H9 (cell line): Measurements from ENCODE around the gene THSD7A. TPM values are rescaled to one million over a fixed set of nuclear protein-coding genes. Genes with fewer than 3 reads are reported as not detected.

Experiments
- DNase-seq: peaks from one replicate; pipeline ENCODE4 v3.0.0-alpha.2; 2017
- H2AFZ ChIP-seq: one replicate; pipeline ENCODE4 v1.6.1; 2013; ENCODE audit warnings: mild to moderate bottlenecking, low read length, control low read depth, moderate library complexity
- H2AK5ac ChIP-seq: 2 replicates; pipeline ENCODE4 v1.6.1; 2013; ENCODE audit warnings: low read length, control low read depth, mixed read lengths; ENCODE audit not compliant: insufficient read length
- H2BK120ac ChIP-seq: one replicate; pipeline ENCODE4 v1.6.1; 2013; ENCODE audit warnings: low read depth, mild to moderate bottlenecking, low read length, control low read depth, inconsistent platforms; ENCODE audit not compliant: poor library complexity, severe bottlenecking
- H2BK12ac ChIP-seq: 2 replicates; pipeline ENCODE4 v1.6.1; 2013; ENCODE audit warnings: low read length, control low read depth, mixed read lengths, low read depth; ENCODE audit not compliant: insufficient read length
- H2BK15ac ChIP-seq: 2 replicates; pipeline ENCODE4 v1.6.1; 2013; ENCODE audit warnings: low read depth, low read length, control low read depth
- H2BK20ac ChIP-seq: one replicate; pipeline ENCODE4 v1.6.1; 2013; ENCODE audit warnings: low read depth, mild to moderate bottlenecking, low read length, control low read depth, inconsistent platforms; ENCODE audit not compliant: poor library complexity, severe bottlenecking
- H2BK5ac ChIP-seq: 2 replicates; pipeline ENCODE4 v1.6.1; 2013; ENCODE audit warnings: low read length, control low read depth, mixed read lengths; ENCODE audit not compliant: insufficient read length
- H3K14ac ChIP-seq: 2 replicates; pipeline ENCODE4 v1.6.1; 2013; ENCODE audit warnings: low read length, control low read depth; ENCODE audit not compliant: insufficient read depth
- H3K18ac ChIP-seq: 2 replicates; pipeline ENCODE4 v1.6.1; 2013; ENCODE audit warnings: low read depth, mild to moderate bottlenecking, mixed read lengths, low read length, control low read depth; ENCODE audit not compliant: insufficient read length
- H3K23ac ChIP-seq: 2 replicates; pipeline ENCODE4 v1.6.1; 2013; ENCODE audit warnings: low read length, control low read depth, mixed read lengths, low read depth; ENCODE audit not compliant: insufficient read length
- H3K23me2 ChIP-seq: 2 replicates; pipeline ENCODE4 v1.6.1; 2013; ENCODE audit warnings: low read depth, mild to moderate bottlenecking, mixed read lengths, low read length, control low read depth; ENCODE audit not compliant: insufficient read length, poor library complexity, severe bottlenecking
- H3K27ac ChIP-seq: 2 replicates; pipeline ENCODE4 v1.5.1; 2013; ENCODE audit warnings: low read length, control low read depth, mixed read lengths, low read depth; ENCODE audit not compliant: insufficient read length
- H3K27me3 ChIP-seq: 2 replicates; pipeline ENCODE4 v1.6.1; 2013; ENCODE audit warnings: low read length, control low read depth, inconsistent platforms; ENCODE audit not compliant: insufficient read depth
- H3K4ac ChIP-seq: 2 replicates; pipeline ENCODE4 v1.6.1; 2013; ENCODE audit warnings: low read depth, mild to moderate bottlenecking, control low read depth, inconsistent platforms, low read length, moderate library complexity
- H3K4me1 ChIP-seq: 2 replicates; pipeline ENCODE4 v1.6.1; 2013; ENCODE audit warnings: low read length, control low read depth, inconsistent platforms; ENCODE audit not compliant: insufficient read depth
- H3K4me2 ChIP-seq: 2 replicates; pipeline ENCODE4 v1.6.1; 2013; ENCODE audit warnings: low read length, control low read depth, mixed read lengths; ENCODE audit not compliant: insufficient read length, insufficient read depth
- H3K56ac ChIP-seq: 2 replicates; pipeline ENCODE4 v1.6.1; 2013; ENCODE audit warnings: low read depth, mild to moderate bottlenecking, mixed read lengths, low read length, control low read depth; ENCODE audit not compliant: insufficient read length
- H3K79me1 ChIP-seq: 2 replicates; pipeline ENCODE4 v1.6.1; 2013; ENCODE audit warnings: low read depth, mild to moderate bottlenecking, moderate library complexity, low read length, control low read depth, inconsistent platforms; ENCODE audit not compliant: insufficient read depth, poor library complexity, severe bottlenecking
- H3K79me2 ChIP-seq: 2 replicates; pipeline ENCODE4 v1.6.1; 2013; ENCODE audit warnings: low read length, control low read depth, inconsistent platforms; ENCODE audit not compliant: insufficient read depth
- H3K9ac ChIP-seq: 2 replicates; pipeline ENCODE4 v1.6.1; 2013; ENCODE audit warnings: low read length, control low read depth, mixed read lengths; ENCODE audit not compliant: insufficient read length; ENCODE audit errors: extremely low read depth
- H3K9me3 ChIP-seq: one replicate; pipeline ENCODE4 v1.6.1; 2013; ENCODE audit warnings: low read depth, low read length, inconsistent platforms; ENCODE audit not compliant: control insufficient read depth
- H3T11ph ChIP-seq: one replicate; pipeline ENCODE4 v1.6.1; 2013; ENCODE audit warnings: mild to moderate bottlenecking, low read length, control low read depth, inconsistent platforms
- H4K20me1 ChIP-seq: one replicate; pipeline ENCODE4 v1.6.1; 2013; ENCODE audit not compliant: control insufficient read depth, insufficient read length, insufficient read depth
- H4K5ac ChIP-seq: 2 replicates; pipeline ENCODE4 v1.6.1; 2013; ENCODE audit warnings: low read depth, mild to moderate bottlenecking, mixed read lengths, low read length, control low read depth; ENCODE audit not compliant: insufficient read length
- H4K8ac ChIP-seq: replicated peaks from 2 replicates; pipeline ENCODE4 v1.6.1; 2013; ENCODE audit warnings: low read length, control low read depth, mixed read lengths, low read depth; ENCODE audit not compliant: insufficient read length
- H4K91ac ChIP-seq: 2 replicates; pipeline ENCODE4 v1.6.1; 2013; ENCODE audit warnings: low read depth, mild to moderate bottlenecking, moderate library complexity, mixed read lengths, low read length, control low read depth; ENCODE audit not compliant: insufficient read length
- H3K27ac Mint-ChIP-seq, 3 experiments: 2 replicates in 2 of 3; 3 replicates in 1 of 3; pipeline ENCODE4 v1.8.0; 2020 to 2021; ENCODE audit warnings: mixed read lengths in 3 of 3, mild to moderate bottlenecking in 1 of 3, moderate library complexity in 1 of 3
- H3K27me3 Mint-ChIP-seq: 2 replicates; pipeline ENCODE4 v1.8.0; 2021; ENCODE audit warnings: low read depth, mild to moderate bottlenecking, moderate library complexity, mixed read lengths
- H3K36me3 Mint-ChIP-seq, 3 experiments: 2 replicates in 2 of 3; 3 replicates in 1 of 3; pipeline ENCODE4 v1.8.0; 2020 to 2021; ENCODE audit warnings: low read depth in 3 of 3, mixed read lengths in 3 of 3; ENCODE audit not compliant: insufficient read depth in 1 of 3
- H3K4me1 Mint-ChIP-seq, 2 experiments: 2 replicates each; pipeline ENCODE4 v1.8.0; 2020; ENCODE audit warnings: mixed read lengths in 2 of 2
- H3K4me3 Mint-ChIP-seq, 2 experiments: 2 replicates in 1 of 2; 3 replicates in 1 of 2; pipeline ENCODE4 v1.8.0; 2020 to 2021; ENCODE audit warnings: mild to moderate bottlenecking in 2 of 2, mixed read lengths in 2 of 2, moderate library complexity in 1 of 2
- H3K9me3 Mint-ChIP-seq, 2 experiments: 2 replicates in 1 of 2; 3 replicates in 1 of 2; pipeline ENCODE4 v1.8.0; 2020; ENCODE audit warnings: mild to moderate bottlenecking in 2 of 2, mixed read lengths in 2 of 2, moderate library complexity in 1 of 2
- CTCF ChIP-seq: fragments of 200-600 bp; sonication (generic); conservative IDR thresholded peaks from 3 replicates; pipeline ENCODE4 v1.8.0; 2021; ENCODE audit warnings: antibody characterized with exemption, mild to moderate bottlenecking
- WGBS: extraction: QIAGEN DNeasy Blood & Tissue Kit; methylation state at CpG from one replicate; pipeline ENCODE4 v1.1.7; 2013; ENCODE audit warnings: missing lambda C conversion rate, low lambda C conversion rate, mixed read lengths; ENCODE audit not compliant: insufficient read length; ENCODE audit errors: extremely low coverage; 5-methylcytosine and 5-hydroxymethylcytosine counted together
- total RNA-seq: library from RNA; stranded (reverse); gene quantifications from 2 replicates; pipeline ENCODE4 v1.2.1, GENCODE V29; 2021

The THSD7A gene
- total RNA-seq, 1 experiment from 2014 or later = 0.42 TPM

GRCh38 chr7:11703829-11704228, 128.2 kb downstream of the THSD7A start:
- H3K4me2 ChIP-seq = no peak overlapping the region
- H3K27me3 ChIP-seq = no peaks in the 10 kb centered on the region
- DNase-seq = no peak
- H3K18ac ChIP-seq = no peak overlapping the region
- no peak overlapping the region for H3K27ac ChIP-seq
- no peak overlapping the region for H3K14ac ChIP-seq
- H4K20me1 ChIP-seq = no peaks in the 10 kb centered on the region
- no peak overlapping the region for H2BK12ac ChIP-seq
- Mint-ChIP-seq H3K4me3 (no peak overlapping the region), H3K27ac (no peak overlapping the region), H3K9me3 (no peaks in the 10 kb centered on the region), H3K27me3 (no peaks in the 10 kb centered on the region), H3K36me3 (no peaks in the 10 kb centered on the region), H3K4me1 (peaks cover 9% of the 10 kb centered on the region in 2 experiments; a peak in 3 of 4 replicates)
- no peak overlapping the region for H3K23ac ChIP-seq
- no peak overlapping the region for H3K56ac ChIP-seq
- TF ChIP-seq CTCF = no peak
- H3T11ph ChIP-seq = no peak overlapping the region
- H3K79me1 ChIP-seq = no peaks in the 10 kb centered on the region
- no peaks in the 10 kb centered on the region for H3K9me3 ChIP-seq
- no peaks in the 10 kb centered on the region for H3K23me2 ChIP-seq
- H3K4me1 ChIP-seq = no peaks in the 10 kb centered on the region
- no peak overlapping the region for H3K9ac ChIP-seq
- no peak overlapping the region for H4K91ac ChIP-seq
- H3K4ac ChIP-seq = no peak overlapping the region
- H4K8ac ChIP-seq = no peak overlapping the region
- WGBS = no CpG with 5 or more reads among the region's 1 CpG
- H2BK20ac ChIP-seq = no peak overlapping the region
- H2AK5ac ChIP-seq = no peak overlapping the region
- no peak overlapping the region for H2BK5ac ChIP-seq
- no peaks in the 10 kb centered on the region for H3K79me2 ChIP-seq
- H4K5ac ChIP-seq = no peak overlapping the region
- H2BK120ac ChIP-seq = no peak overlapping the region
- no peak overlapping the region for H2BK15ac ChIP-seq
- H2AFZ ChIP-seq = no peak overlapping the region
